SU-DHL-6 (cell line): Measurements from ENCODE around the gene NAT9.

Experiments used
- H2AFZ ChIP-seq: fragments of 200-600 bp; sonication (generic); 2 replicates; pipeline ENCODE4 v1.6.1; 2014; ENCODE audit warnings: low read depth, mild to moderate bottlenecking, moderate library complexity, mixed read lengths, antibody characterized with exemption, low read length; ENCODE audit not compliant: severe bottlenecking
- H3F3A ChIP-seq: fragments of 200-600 bp; shearing (Covaris generic); 2 replicates; pipeline ENCODE4 v1.6.0; 2016; ENCODE audit warnings: antibody characterized with exemption, mild to moderate bottlenecking; ENCODE audit not compliant: insufficient read depth
- H3K27ac ChIP-seq: fragments of 200-600 bp; sonication (generic); 2 replicates; pipeline ENCODE4 v1.5.1; 2016; ENCODE audit warnings: low read depth, mild to moderate bottlenecking, low read length, moderate library complexity, mixed read lengths
- H3K27me3 ChIP-seq: fragments of 200-600 bp; sonication (generic), shearing (Covaris generic); 2 replicates; pipeline ENCODE4 v1.6.0; 2014; ENCODE audit warnings: mild to moderate bottlenecking, low read length
- H3K36me3 ChIP-seq: fragments of 200-600 bp; sonication (generic); 2 replicates; pipeline ENCODE4 v1.6.1; 2014; ENCODE audit warnings: mild to moderate bottlenecking, low read length, mixed read lengths
- H3K4me2 ChIP-seq: fragments of 300-600, 200-600 bp; shearing (Covaris generic), sonication (generic); 2 replicates; pipeline ENCODE4 v1.6.0; 2014; ENCODE audit warnings: low read length, low read depth, mild to moderate bottlenecking; ENCODE audit not compliant: poor library complexity, severe bottlenecking
- H3K4me3 ChIP-seq: fragments of 200-600 bp; sonication (generic); 2 replicates; pipeline ENCODE4 v1.5.1; 2014; ENCODE audit warnings: antibody characterized with exemption, low read length, mild to moderate bottlenecking, mixed read lengths; ENCODE audit not compliant: insufficient read depth, poor library complexity, severe bottlenecking
- H3K79me2 ChIP-seq: fragments of 200-600 bp; sonication (generic); 2 replicates; pipeline ENCODE4 v1.6.1; 2014; ENCODE audit warnings: mild to moderate bottlenecking, low read length, moderate library complexity; ENCODE audit not compliant: insufficient read depth
- H3K9ac ChIP-seq: fragments of 200-600 bp; sonication (generic); 2 replicates; pipeline ENCODE4 v1.7.0; 2014; ENCODE audit warnings: mild to moderate bottlenecking, low read length
- H3K9me2 ChIP-seq: fragments of 200-600 bp; sonication (generic); replicated peaks from 2 replicates; pipeline ENCODE4 v1.6.1; 2014; ENCODE audit warnings: low read length; ENCODE audit not compliant: insufficient read depth
- H3K9me3 ChIP-seq: fragments of 200-600 bp; sonication (generic); 2 replicates; pipeline ENCODE4 v1.6.1; 2014; ENCODE audit warnings: low read length, mixed read lengths; ENCODE audit not compliant: insufficient read depth
- H4K20me1 ChIP-seq: fragments of 200-600 bp; sonication (generic); 2 replicates; pipeline ENCODE4 v1.6.1; 2014; ENCODE audit warnings: low read depth, mild to moderate bottlenecking, antibody characterized with exemption, low read length, moderate library complexity, mixed read lengths
- CTCF ChIP-seq: fragments of 200-600 bp; sonication (generic); IDR thresholded peaks from one replicate; pipeline ENCODE4 v1.5.1; 2017; ENCODE audit warnings: antibody characterized with exemption, mild to moderate bottlenecking, low read length, moderate library complexity; ENCODE audit not compliant: insufficient read depth, poor library complexity, severe bottlenecking
- EZH2phosphoT487 ChIP-seq: fragments of 200-600 bp; sonication (generic), shearing (Covaris generic); conservative IDR thresholded peaks from 2 replicates; pipeline ENCODE4 v1.6.1; 2018; ENCODE audit warnings: mild to moderate bottlenecking, antibody characterized with exemption, low read length, moderate library complexity, mixed read lengths

The NAT9 gene

GRCh38 chr17:74772053-74772452 lies 4.1 kb downstream of the NAT9 start:
- no peaks in the 10 kb centered on the region for H3K27me3 ChIP-seq
- H3K36me3 ChIP-seq, result no peaks in the 10 kb centered on the region
- no peak overlapping the region for H3K9ac ChIP-seq
- no peaks in the 10 kb centered on the region for H4K20me1 ChIP-seq
- H2AFZ ChIP-seq, result no peak overlapping the region
- no peaks in the 10 kb centered on the region for H3K9me2 ChIP-seq
- TF ChIP-seq EZH2phosphoT487 (no peak), CTCF (no peak)
- 0 out of 2 replicates have a peak, but pooled peaks cover 10% of the 10 kb centered on the region for H3F3A ChIP-seq
- H3K4me2 ChIP-seq, result no peak overlapping the region
- H3K27ac ChIP-seq, result no peak overlapping the region
- no peak overlapping the region for H3K4me3 ChIP-seq
- no peaks in the 10 kb centered on the region for H3K9me3 ChIP-seq
- H3K79me2 ChIP-seq, result peaks cover 16% of the 10 kb centered on the region

- TF ChIP-seq EZH2phosphoT487, result no peak
- TF ChIP-seq CTCF, result no peak
- Histone ChIP-seq H2AFZ (no peak overlapping the region), H3K27ac (no peak overlapping the region), H3K9me2 (no peaks in the 10 kb centered on the region), H3K27me3 (no peaks in the 10 kb centered on the region), H4K20me1 (no peaks in the 10 kb centered on the region), H3K36me3 (no peaks in the 10 kb centered on the region), H3K4me2 (no peak overlapping the region), H3K9me3 (no peaks in the 10 kb centered on the region), H3K79me2 (peaks cover 10% of the 10 kb centered on the region), H3K9ac (no peak overlapping the region), H3K4me3 (no peak overlapping the region), H3F3A (0 out of 2 replicates have a peak, but pooled peaks cover 10% of the 10 kb centered on the region)
These were observed 4.7 kb downstream of the NAT9 start for GRCh38 chr17:74771319-74771914.

- H4K20me1 ChIP-seq, result no peaks in the 10 kb centered on the region
- H3K27me3 ChIP-seq, result no peaks in the 10 kb centered on the region
- no peaks in the 10 kb centered on the region for H3K9me2 ChIP-seq
- H3K79me2 ChIP-seq, result peaks cover 6% of the 10 kb centered on the region
- H3K9me3 ChIP-seq, result no peaks in the 10 kb centered on the region
- TF ChIP-seq CTCF (peak; percentile 84), EZH2phosphoT487 (no peak)
- H3K4me3 ChIP-seq, result no peak overlapping the region
- H3K27ac ChIP-seq, result no peak overlapping the region
- 0 out of 2 replicates have a peak, but pooled peaks cover 10% of the 10 kb centered on the region for H3F3A ChIP-seq
- H3K9ac ChIP-seq, result no peak overlapping the region
- no peaks in the 10 kb centered on the region for H3K36me3 ChIP-seq
- H3K4me2 ChIP-seq, result no peak overlapping the region
- no peak overlapping the region for H2AFZ ChIP-seq
These were observed 5.4 kb downstream of the NAT9 start for GRCh38 chr17:74770498-74771318.
